ENCODE results near the gene CPXM2. TPM values are rescaled to one million over a fixed set of nuclear protein-coding genes. Genes with fewer than 3 reads are reported as not detected.

CPXM2 gene
- polyA plus RNA-seq, 1 of the 3 experiments (the other 2 are of a cell fraction): not detected

GRCh38 chr10:123938890-123939289 lies 47.3 kb upstream of the CPXM2 start:
- no peaks in the 10 kb centered on the region for H3K9me3 ChIP-seq
- H3K36me3 ChIP-seq (replicated peaks in 1 of 2; ENCODE audit: control insufficient read depth in 1 of 2, insufficient read depth in 2 of 2, low read length in 1 of 2): no peaks in the 10 kb centered on the region
- H3K9me2 ChIP-seq: no peaks in the 10 kb centered on the region
- DNase-seq: no peak
- TF ChIP-seq USF2 (IDR thresholded peaks at IDR 0.05; ENCODE audit: borderline replicate concordance, low read depth, low read length) (no peak), CHD2 (IDR thresholded peaks at IDR 0.05; ENCODE audit: low read length, partially characterized antibody) (no peak), FOXM1 (IDR thresholded peaks at IDR 0.05; ENCODE audit: low read depth) (no peak), TAF1 (IDR thresholded peaks at IDR 0.05; ENCODE audit: borderline replicate concordance, low read depth, low read length) (no peak), POLR2AphosphoS5 (IDR thresholded peaks at IDR 0.05; ENCODE audit: low read depth, low read length) (no peak)
- TF ChIP-seq, protein P1, sequence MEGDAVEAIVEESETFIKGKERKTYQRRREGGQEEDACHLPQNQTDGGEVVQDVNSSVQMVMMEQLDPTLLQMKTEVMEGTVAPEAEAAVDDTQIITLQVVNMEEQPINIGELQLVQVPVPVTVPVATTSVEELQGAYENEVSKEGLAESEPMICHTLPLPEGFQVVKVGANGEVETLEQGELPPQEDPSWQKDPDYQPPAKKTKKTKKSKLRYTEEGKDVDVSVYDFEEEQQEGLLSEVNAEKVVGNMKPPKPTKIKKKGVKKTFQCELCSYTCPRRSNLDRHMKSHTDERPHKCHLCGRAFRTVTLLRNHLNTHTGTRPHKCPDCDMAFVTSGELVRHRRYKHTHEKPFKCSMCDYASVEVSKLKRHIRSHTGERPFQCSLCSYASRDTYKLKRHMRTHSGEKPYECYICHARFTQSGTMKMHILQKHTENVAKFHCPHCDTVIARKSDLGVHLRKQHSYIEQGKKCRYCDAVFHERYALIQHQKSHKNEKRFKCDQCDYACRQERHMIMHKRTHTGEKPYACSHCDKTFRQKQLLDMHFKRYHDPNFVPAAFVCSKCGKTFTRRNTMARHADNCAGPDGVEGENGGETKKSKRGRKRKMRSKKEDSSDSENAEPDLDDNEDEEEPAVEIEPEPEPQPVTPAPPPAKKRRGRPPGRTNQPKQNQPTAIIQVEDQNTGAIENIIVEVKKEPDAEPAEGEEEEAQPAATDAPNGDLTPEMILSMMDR (IDR thresholded peaks at IDR 0.05): no peak
- no peaks in the 10 kb centered on the region; a peak in 1 of 4 replicates for H3K4me1 ChIP-seq (ENCODE audit: control insufficient read depth in 1 of 2, insufficient read depth in 2 of 2, low read depth in 1 of 2, low read length in 1 of 2)
- no peak overlapping the region for H3K9ac ChIP-seq
- H3F3A ChIP-seq (replicated peaks; ENCODE audit: insufficient read depth): no peaks in the 10 kb centered on the region
- ChIA-PET POLR2A (no interaction called here), CTCF (no interaction called here)
- H3K4me2 ChIP-seq: no peak overlapping the region
- no peaks in the 10 kb centered on the region for H4K20me1 ChIP-seq (ENCODE audit: insufficient read depth)
- WGBS (ENCODE audit: low lambda C conversion rate): 40% methylated on average over 4 of the region's 4 CpGs
- H3K27ac ChIP-seq (ENCODE audit: low read depth in 2 of 2, low read length in 1 of 2): no peak overlapping the region
- H3K4me3 ChIP-seq (ENCODE audit: low read depth in 2 of 2, low read length in 1 of 2): no peak overlapping the region
- H2AFZ ChIP-seq (ENCODE audit: low read depth): no peak overlapping the region
- no peaks in the 10 kb centered on the region for H3K79me2 ChIP-seq (ENCODE audit: insufficient read depth)
- no peaks in the 10 kb centered on the region for H3K27me3 ChIP-seq (ENCODE audit: insufficient read depth)

GRCh38 chr10:123936426-123936825 lies 44.8 kb upstream of the CPXM2 start:
- H3F3A ChIP-seq (replicated peaks; ENCODE audit: insufficient read depth): no peaks in the 10 kb centered on the region
- no peaks in the 10 kb centered on the region for H3K9me3 ChIP-seq
- no peaks in the 10 kb centered on the region for H3K4me1 ChIP-seq (ENCODE audit: control insufficient read depth in 1 of 2, insufficient read depth in 2 of 2, low read depth in 1 of 2, low read length in 1 of 2)
- no peaks in the 10 kb centered on the region for H4K20me1 ChIP-seq (ENCODE audit: insufficient read depth)
- H3K27me3 ChIP-seq (ENCODE audit: insufficient read depth): no peaks in the 10 kb centered on the region
- no peaks in the 10 kb centered on the region for H3K79me2 ChIP-seq (ENCODE audit: insufficient read depth)
- no peak overlapping the region for H3K4me2 ChIP-seq
- H3K27ac ChIP-seq (ENCODE audit: low read depth in 2 of 2, low read length in 1 of 2): no peak overlapping the region
- ChIA-PET CTCF (no interaction called here), POLR2A (no interaction called here)
- no peaks in the 10 kb centered on the region for H3K36me3 ChIP-seq (replicated peaks in 1 of 2; ENCODE audit: control insufficient read depth in 1 of 2, insufficient read depth in 2 of 2, low read length in 1 of 2)
- 24% methylated on average over 5 of the region's 5 CpGs for WGBS (ENCODE audit: low lambda C conversion rate)
- no peak overlapping the region for H2AFZ ChIP-seq (ENCODE audit: low read depth)
- no peak overlapping the region for H3K9ac ChIP-seq
- no peak for DNase-seq
- no peak overlapping the region for H3K4me3 ChIP-seq (ENCODE audit: low read depth in 2 of 2, low read length in 1 of 2)
- no peaks in the 10 kb centered on the region for H3K9me2 ChIP-seq
- TF ChIP-seq USF2 (IDR thresholded peaks at IDR 0.05; ENCODE audit: borderline replicate concordance, low read depth, low read length) (no peak), FOXJ3 (CRISPR knock-in tag; IDR thresholded peaks at IDR 0.05) (no peak), RCOR1 (IDR thresholded peaks at IDR 0.05; ENCODE audit: low read length) (no peak), NRF1 (IDR thresholded peaks at IDR 0.05; ENCODE audit: low read depth, low read length) (no peak), RAD21 (IDR thresholded peaks at IDR 0.05; ENCODE audit: low read length) (no peak), JUND (IDR thresholded peaks at IDR 0.05) (no peak), NFIC (IDR thresholded peaks at IDR 0.05; ENCODE audit: borderline replicate concordance) (no peak), CHD2 (IDR thresholded peaks at IDR 0.05; ENCODE audit: low read length, partially characterized antibody) (no peak), SIN3A (IDR thresholded peaks at IDR 0.05; ENCODE audit: borderline replicate concordance, low read depth, low read length) (no peak), TAF1 (IDR thresholded peaks at IDR 0.05; ENCODE audit: borderline replicate concordance, low read depth, low read length) (no peak)
- TF ChIP-seq, protein P2, sequence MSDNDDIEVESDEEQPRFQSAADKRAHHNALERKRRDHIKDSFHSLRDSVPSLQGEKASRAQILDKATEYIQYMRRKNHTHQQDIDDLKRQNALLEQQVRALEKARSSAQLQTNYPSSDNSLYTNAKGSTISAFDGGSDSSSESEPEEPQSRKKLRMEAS (IDR thresholded peaks at IDR 0.05; ENCODE audit: low read depth): no peak

Measured in SK-N-SH (cell line).